Measurements from ENCODE around the gene LGALS14. TPM values are rescaled to one million over a fixed set of nuclear protein-coding genes. Genes with fewer than 3 reads are reported as not detected.
"Not testable (repeated sequence)": the region's sequence is repeated elsewhere in the genome, so short reads cannot be mapped to it uniquely, and the experiment has no call there.

The LGALS14 gene
- total RNA-seq, 1 experiment from 2014 or later: 3.7 TPM

GRCh38 chr19:39684267-39684666, 20.0 kb upstream of the LGALS14 start:
- H3K79me2 ChIP-seq (ENCODE audit: low read length): no peaks in the 10 kb centered on the region
- peaks cover 34% of the 10 kb centered on the region for H3K4me1 ChIP-seq (ENCODE audit: low read length)
- no peak overlapping the region for H3K4me2 ChIP-seq (ENCODE audit: low read depth, low read length, poor library complexity, severe bottlenecking)
- H3K36me3 ChIP-seq (ENCODE audit: insufficient read depth, low read length): no peaks in the 10 kb centered on the region; the same call in 1 of the 2 replicates
- no peak overlapping the region for H2AFZ ChIP-seq (ENCODE audit: low read length)
- no peak overlapping the region for H3K4me3 ChIP-seq (ENCODE audit: low read length)
- no peaks in the 10 kb centered on the region for H3K27me3 ChIP-seq (ENCODE audit: low read length)
- H3K9me3 ChIP-seq (ENCODE audit: low read length): no peaks in the 10 kb centered on the region
- no peaks in the 10 kb centered on the region for H3K9me2 ChIP-seq (replicated peaks; ENCODE audit: insufficient read depth, low read length)
- no peak overlapping the region for H3K9ac ChIP-seq (ENCODE audit: low read length)
- no peaks in the 10 kb centered on the region for H4K20me1 ChIP-seq (ENCODE audit: insufficient read depth, low read depth, low read length)
- DNase-seq: no peak
- H3K27ac ChIP-seq (ENCODE audit: low read length): no peak overlapping the region

GRCh38 chr19:39686739-39687138, 17.5 kb upstream of the LGALS14 start:
- H3K79me2 ChIP-seq (ENCODE audit: low read length): no peaks in the 10 kb centered on the region
- DNase-seq: no peak
- no peaks in the 10 kb centered on the region for H3K27me3 ChIP-seq (ENCODE audit: low read length)
- no peaks in the 10 kb centered on the region; the same call in 1 of the 2 replicates for H3K36me3 ChIP-seq (ENCODE audit: insufficient read depth, low read length)
- H3K9ac ChIP-seq (ENCODE audit: low read length): no peak overlapping the region
- H3K9me3 ChIP-seq (ENCODE audit: low read length): no peaks in the 10 kb centered on the region
- H3K27ac ChIP-seq (ENCODE audit: low read length): no peak overlapping the region
- H3K9me2 ChIP-seq (replicated peaks; ENCODE audit: insufficient read depth, low read length): no peaks in the 10 kb centered on the region
- H3K4me1 ChIP-seq (ENCODE audit: low read length): peaks cover 42% of the 10 kb centered on the region
- H3K4me2 ChIP-seq (ENCODE audit: low read depth, low read length, poor library complexity, severe bottlenecking): no peak overlapping the region
- no peak overlapping the region for H3K4me3 ChIP-seq (ENCODE audit: low read length)
- no peaks in the 10 kb centered on the region for H4K20me1 ChIP-seq (ENCODE audit: insufficient read depth, low read depth, low read length)
- H2AFZ ChIP-seq (ENCODE audit: low read length): no peak overlapping the region

DNA sequence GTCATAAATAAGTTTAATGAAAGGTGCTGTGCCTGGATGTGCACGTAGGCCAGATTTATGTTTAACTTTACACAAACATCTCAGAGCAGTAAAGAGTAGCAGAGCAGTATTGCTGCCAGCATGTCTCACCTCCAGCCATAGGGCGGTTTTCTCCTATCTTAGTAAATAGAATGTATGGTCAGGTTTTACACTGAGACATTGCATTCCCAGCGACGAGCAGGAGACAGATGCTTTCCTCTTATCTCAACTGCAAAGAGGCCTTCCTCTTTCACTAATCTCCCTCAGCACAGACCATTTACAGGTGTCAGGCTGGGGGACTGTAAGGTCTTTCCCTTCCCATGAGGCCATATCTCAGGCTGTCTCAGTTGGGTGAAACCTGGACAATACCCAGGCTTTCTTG, 15.6 kb upstream of the LGALS14 start:
- H3K9me2 ChIP-seq (replicated peaks; ENCODE audit: insufficient read depth, low read length): not testable (repeated sequence)
- H3K4me2 ChIP-seq (ENCODE audit: low read depth, low read length, poor library complexity, severe bottlenecking): peak overlapping the region; percentile 71

GRCh38 chr19:39692166-39692565, 12.1 kb upstream of the LGALS14 start:
- Histone ChIP-seq H3K4me3 (ENCODE audit: low read length) (no peak overlapping the region), H3K4me1 (ENCODE audit: low read length) (peaks cover 65% of the 10 kb centered on the region), H4K20me1 (ENCODE audit: insufficient read depth, low read depth, low read length) (no peaks in the 10 kb centered on the region), H3K36me3 (ENCODE audit: insufficient read depth, low read length) (no peaks in the 10 kb centered on the region), H3K9ac (ENCODE audit: low read length) (peak overlapping the region; percentile 42), H3K79me2 (ENCODE audit: low read length) (no peaks in the 10 kb centered on the region), H3K27ac (ENCODE audit: low read length) (no peak overlapping the region), H3K9me3 (ENCODE audit: low read length) (no peaks in the 10 kb centered on the region), H3K9me2 (replicated peaks; ENCODE audit: insufficient read depth, low read length) (no peaks in the 10 kb centered on the region), H2AFZ (ENCODE audit: low read length) (no peak overlapping the region; the same call in 1 of the 2 replicates), H3K27me3 (ENCODE audit: low read length) (no peaks in the 10 kb centered on the region), H3K4me2 (ENCODE audit: low read depth, low read length, poor library complexity, severe bottlenecking) (peak overlapping the region; percentile 27)
- no peak for DNase-seq

More for the DNA sequence above, 15.6 kb upstream of the LGALS14 start:
- DNase-seq: peak; percentile 54
- not testable (repeated sequence) for H3K9me3 ChIP-seq (ENCODE audit: low read length); H4K20me1 ChIP-seq (ENCODE audit: insufficient read depth, low read depth, low read length); H3K36me3 ChIP-seq (ENCODE audit: insufficient read depth, low read length); H3K79me2 ChIP-seq (ENCODE audit: low read length); H3K27me3 ChIP-seq (ENCODE audit: low read length); H2AFZ ChIP-seq (ENCODE audit: low read length)
- peaks cover 61% of the 10 kb centered on the region for H3K4me1 ChIP-seq (ENCODE audit: low read length)
- peak overlapping the region; percentile 45; the same call in 1 of the 2 replicates for H3K4me3 ChIP-seq (ENCODE audit: low read length)
- peak overlapping the region; percentile 88 for H3K27ac ChIP-seq (ENCODE audit: low read length)
- H3K9ac ChIP-seq (ENCODE audit: low read length): peak overlapping the region; percentile 31; the same call in 1 of the 2 replicates

GRCh38 chr19:39692822-39693221, 11.5 kb upstream of the LGALS14 start:
- peak overlapping the region; percentile 42 for H3K9ac ChIP-seq (ENCODE audit: low read length)
- no peaks in the 10 kb centered on the region for H3K27me3 ChIP-seq (ENCODE audit: low read length)
- no peaks in the 10 kb centered on the region for H3K36me3 ChIP-seq (ENCODE audit: insufficient read depth, low read length)
- no peak overlapping the region for H3K27ac ChIP-seq (ENCODE audit: low read length)
- H3K9me2 ChIP-seq (replicated peaks; ENCODE audit: insufficient read depth, low read length): no peaks in the 10 kb centered on the region
- DNase-seq: no peak
- no peaks in the 10 kb centered on the region for H3K9me3 ChIP-seq (ENCODE audit: low read length)
- H3K4me1 ChIP-seq (ENCODE audit: low read length): peaks cover 58% of the 10 kb centered on the region
- no peaks in the 10 kb centered on the region for H4K20me1 ChIP-seq (ENCODE audit: insufficient read depth, low read depth, low read length)
- no peak overlapping the region for H3K4me3 ChIP-seq (ENCODE audit: low read length)
- no peak overlapping the region; the same call in 1 of the 2 replicates for H2AFZ ChIP-seq (ENCODE audit: low read length)
- no peaks in the 10 kb centered on the region for H3K79me2 ChIP-seq (ENCODE audit: low read length)
- peak overlapping the region; percentile 27 for H3K4me2 ChIP-seq (ENCODE audit: low read depth, low read length, poor library complexity, severe bottlenecking)

DNA sequence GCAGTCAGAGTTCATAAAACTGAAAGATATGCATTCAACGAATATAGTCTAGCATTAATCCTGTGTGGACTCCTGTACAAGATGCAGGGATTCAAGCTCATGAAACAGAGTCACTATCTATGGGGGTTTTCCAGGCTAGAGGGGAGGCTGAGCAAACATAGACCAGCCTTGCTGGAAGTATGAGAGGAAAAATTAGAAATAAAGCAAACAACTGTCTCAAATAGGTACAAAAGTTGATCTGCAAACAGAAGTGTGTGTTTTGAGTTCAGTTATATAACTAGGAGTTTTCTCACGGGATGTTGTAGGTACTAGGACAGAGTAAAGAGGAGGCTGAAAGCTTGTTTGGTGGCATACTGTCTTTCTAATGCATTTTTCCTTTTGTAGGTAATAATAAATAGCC, 8.5 kb upstream of the LGALS14 start:
- H3K4me1 ChIP-seq (ENCODE audit: low read length): peaks cover 56% of the 10 kb centered on the region
- H3K27me3 ChIP-seq (ENCODE audit: low read length): no peaks in the 10 kb centered on the region
- H3K4me2 ChIP-seq (ENCODE audit: low read depth, low read length, poor library complexity, severe bottlenecking): no peak overlapping the region
- H3K36me3 ChIP-seq (ENCODE audit: insufficient read depth, low read length): no peaks in the 10 kb centered on the region
- no peaks in the 10 kb centered on the region for H3K9me2 ChIP-seq (replicated peaks; ENCODE audit: insufficient read depth, low read length)
- H3K4me3 ChIP-seq (ENCODE audit: low read length): no peak overlapping the region
- H3K9me3 ChIP-seq (ENCODE audit: low read length): no peaks in the 10 kb centered on the region
- H3K79me2 ChIP-seq (ENCODE audit: low read length): no peaks in the 10 kb centered on the region
- no peak overlapping the region for H3K9ac ChIP-seq (ENCODE audit: low read length)
- no peak overlapping the region for H3K27ac ChIP-seq (ENCODE audit: low read length)
- no peak overlapping the region for H2AFZ ChIP-seq (ENCODE audit: low read length)
- H4K20me1 ChIP-seq (ENCODE audit: insufficient read depth, low read depth, low read length): no peaks in the 10 kb centered on the region
- no peak for DNase-seq

DNA sequence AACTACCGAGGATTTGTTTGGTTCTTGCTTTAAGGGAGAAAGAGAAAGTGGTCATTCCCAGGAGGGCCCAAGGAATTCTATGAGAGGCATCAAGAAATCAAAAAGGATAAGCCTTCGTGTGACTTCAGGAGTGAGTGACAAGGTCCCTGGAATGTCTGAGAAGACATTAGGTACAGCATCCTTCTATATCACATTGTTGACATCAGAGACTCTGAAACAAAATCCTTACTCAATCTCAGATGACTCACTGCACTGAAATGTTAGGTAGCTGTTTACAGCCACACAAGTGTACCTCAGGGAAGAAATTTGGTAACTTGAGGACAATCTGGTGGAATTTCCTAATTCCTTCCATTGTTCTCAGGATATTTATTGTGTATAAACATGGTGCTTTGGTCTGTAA, 7.9 kb upstream of the LGALS14 start:
- no peaks in the 10 kb centered on the region for H3K9me3 ChIP-seq (ENCODE audit: low read length)
- H3K9ac ChIP-seq (ENCODE audit: low read length): no peak overlapping the region
- no peaks in the 10 kb centered on the region for H3K79me2 ChIP-seq (ENCODE audit: low read length)
- DNase-seq: no peak
- peaks cover 56% of the 10 kb centered on the region for H3K4me1 ChIP-seq (ENCODE audit: low read length)
- H3K4me2 ChIP-seq (ENCODE audit: low read depth, low read length, poor library complexity, severe bottlenecking): no peak overlapping the region
- no peak overlapping the region for H3K4me3 ChIP-seq (ENCODE audit: low read length)
- H3K27me3 ChIP-seq (ENCODE audit: low read length): no peaks in the 10 kb centered on the region
- H4K20me1 ChIP-seq (ENCODE audit: insufficient read depth, low read depth, low read length): no peaks in the 10 kb centered on the region
- no peaks in the 10 kb centered on the region for H3K36me3 ChIP-seq (ENCODE audit: insufficient read depth, low read length)
- H2AFZ ChIP-seq (ENCODE audit: low read length): no peak overlapping the region
- H3K9me2 ChIP-seq (replicated peaks; ENCODE audit: insufficient read depth, low read length): no peaks in the 10 kb centered on the region
- H3K27ac ChIP-seq (ENCODE audit: low read length): no peak overlapping the region

- no peak overlapping the region for H3K4me3 ChIP-seq (ENCODE audit: low read length)
- no peaks in the 10 kb centered on the region for H4K20me1 ChIP-seq (ENCODE audit: insufficient read depth, low read depth, low read length)
- H3K4me1 ChIP-seq (ENCODE audit: low read length): peaks cover 56% of the 10 kb centered on the region
- no peaks in the 10 kb centered on the region for H3K27me3 ChIP-seq (ENCODE audit: low read length)
- no peaks in the 10 kb centered on the region for H3K79me2 ChIP-seq (ENCODE audit: low read length)
- no peaks in the 10 kb centered on the region for H3K36me3 ChIP-seq (ENCODE audit: insufficient read depth, low read length)
- H3K4me2 ChIP-seq (ENCODE audit: low read depth, low read length, poor library complexity, severe bottlenecking): no peak overlapping the region
- H2AFZ ChIP-seq (ENCODE audit: low read length): no peak overlapping the region
- H3K9ac ChIP-seq (ENCODE audit: low read length): no peak overlapping the region
- H3K9me2 ChIP-seq (replicated peaks; ENCODE audit: insufficient read depth, low read length): no peaks in the 10 kb centered on the region
- H3K9me3 ChIP-seq (ENCODE audit: low read length): no peaks in the 10 kb centered on the region
- H3K27ac ChIP-seq (ENCODE audit: low read length): no peak overlapping the region
- no peak for DNase-seq
These were observed 5.7 kb upstream of the LGALS14 start for GRCh38 chr19:39698535-39698934.

- Histone ChIP-seq H3K9me2 (replicated peaks; ENCODE audit: insufficient read depth, low read length) (no peaks in the 10 kb centered on the region), H3K36me3 (ENCODE audit: insufficient read depth, low read length) (no peaks in the 10 kb centered on the region), H3K27me3 (ENCODE audit: low read length) (no peaks in the 10 kb centered on the region), H4K20me1 (ENCODE audit: insufficient read depth, low read depth, low read length) (no peaks in the 10 kb centered on the region), H3K4me2 (ENCODE audit: low read depth, low read length, poor library complexity, severe bottlenecking) (peak overlapping the region; percentile 68), H3K9me3 (ENCODE audit: low read length) (no peaks in the 10 kb centered on the region), H2AFZ (ENCODE audit: low read length) (no peak overlapping the region), H3K9ac (ENCODE audit: low read length) (peak overlapping the region; percentile 60), H3K4me3 (ENCODE audit: low read length) (peak overlapping the region; percentile 38; the same call in 1 of the 2 replicates), H3K79me2 (ENCODE audit: low read length) (no peaks in the 10 kb centered on the region), H3K4me1 (ENCODE audit: low read length) (peaks cover 75% of the 10 kb centered on the region), H3K27ac (ENCODE audit: low read length) (peak overlapping the region; percentile 96)
- DNase-seq: peak; percentile 88
These were observed 3.0 kb upstream of the LGALS14 start for GRCh38 chr19:39701291-39701690.
